Tibial artery (tissue), 4 donors: ENCODE measurements around the gene CELSR1.

Experiments
- DNase-seq, 2 donors: peaks; one replicate each; pipeline ENCODE4 v3.0.0-alpha.2; 2019
- H3K27ac ChIP-seq, 2 donors: fragments of 200-600 bp; sonication (generic) in 1 of 2; 1 replicate in 1 of 2; 2 replicates in 1 of 2; pipeline ENCODE4 v1.5.1; 2018 to 2019; ENCODE audit warnings: mild to moderate bottlenecking in 1 of 2
- H3K27me3 ChIP-seq, 2 donors: fragments of 200-600 bp; sonication (generic) in 1 of 2; one replicate each; pipeline versions ENCODE4 v1.5.1 to v1.6.0; 2016 to 2019
- H3K36me3 ChIP-seq, 3 donors: fragments of 200-600 bp; sonication (generic) in 2 of 3; one replicate each; pipeline ENCODE4 v1.5.1; 2016 to 2019; ENCODE audit warnings: mild to moderate bottlenecking in 2 of 3
- H3K4me1 ChIP-seq, 4 donors: fragments of 200-600 bp; sonication (generic) in 2 of 4; 1 replicate in 3 of 4; 2 replicates in 1 of 4; pipeline ENCODE4 v1.5.1; 2016 to 2019
- H3K4me3 ChIP-seq, 2 donors: fragments of 200-600 bp; sonication (generic) in 1 of 2; 1 replicate in 1 of 2; 2 replicates in 1 of 2; pipeline ENCODE4 v1.5.1; 2018 to 2019; ENCODE audit warnings: mild to moderate bottlenecking in 2 of 2
- H3K9me3 ChIP-seq, 3 donors: fragments of 200-600 bp; sonication (generic) in 1 of 3; one replicate each; pipeline ENCODE4 v1.5.1; 2016 to 2019
- intact Hi-C: fragments of 100-400 bp; cut with DNase I; formaldehyde crosslinking; loops from one replicate; pipeline ENCODE4 v1.15.0; 2023; ENCODE audit warnings: low total_unique reads
- TF ChIP-seq, protein P1 (sequence below), 2 experiments: fragments of 200-600 bp in 1 of 2; fragments of 450-650 bp in 1 of 2; IDR thresholded peaks; one replicate each; pipeline ENCODE4 v1.5.1; 2017 to 2019; ENCODE audit warnings: antibody characterized with exemption in 2 of 2, mild to moderate bottlenecking in 1 of 2, moderate library complexity in 1 of 2

Gene CELSR1

DNA sequence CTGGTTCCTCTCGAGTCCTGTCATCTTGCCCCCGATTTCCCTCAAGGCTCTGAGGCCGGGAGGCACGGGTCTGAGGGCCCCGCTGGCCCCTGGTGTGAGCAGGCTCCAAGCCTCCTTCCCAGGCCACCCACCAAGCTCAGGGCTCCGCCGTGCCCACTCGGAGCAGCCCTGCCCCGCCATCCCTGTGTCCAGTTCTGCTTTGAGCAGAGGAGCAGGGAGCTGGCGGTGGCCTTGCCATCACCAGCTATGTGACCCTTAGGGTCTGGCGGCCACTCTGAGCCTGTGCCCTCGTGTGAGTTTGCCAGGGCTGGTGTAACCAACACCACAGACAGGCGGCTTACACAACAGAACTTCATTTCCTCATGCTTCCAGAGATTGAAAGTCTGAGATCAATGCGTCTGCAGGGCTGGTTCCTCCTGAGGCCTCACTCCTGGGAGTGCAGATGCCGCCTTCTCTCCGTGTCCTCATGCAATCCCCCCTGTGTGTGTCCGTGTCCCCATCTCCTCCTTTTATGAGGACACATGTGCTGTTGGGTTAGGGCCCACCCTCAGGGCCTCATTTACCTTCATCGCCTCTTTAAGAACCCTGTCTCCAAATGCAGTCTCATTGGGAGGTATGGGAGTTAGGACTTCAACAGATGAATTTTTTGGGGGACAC lies 36.5 kb upstream of the CELSR1 start:
- intact Hi-C loops, result no loop called here
- Histone ChIP-seq H3K36me3 (no peaks in the 10 kb centered on the region), H3K9me3 (peaks cover 0 to 6% (median 0%) of the 10 kb centered on the region in 3 donors), H3K27ac (no peak overlapping the region), H3K4me1 (peaks cover 0 to 36% (median 15%) of the 10 kb centered on the region in 4 donors), H3K27me3 (no peaks in the 10 kb centered on the region), H3K4me3 (no peak overlapping the region)
- TF ChIP-seq, protein P1, sequence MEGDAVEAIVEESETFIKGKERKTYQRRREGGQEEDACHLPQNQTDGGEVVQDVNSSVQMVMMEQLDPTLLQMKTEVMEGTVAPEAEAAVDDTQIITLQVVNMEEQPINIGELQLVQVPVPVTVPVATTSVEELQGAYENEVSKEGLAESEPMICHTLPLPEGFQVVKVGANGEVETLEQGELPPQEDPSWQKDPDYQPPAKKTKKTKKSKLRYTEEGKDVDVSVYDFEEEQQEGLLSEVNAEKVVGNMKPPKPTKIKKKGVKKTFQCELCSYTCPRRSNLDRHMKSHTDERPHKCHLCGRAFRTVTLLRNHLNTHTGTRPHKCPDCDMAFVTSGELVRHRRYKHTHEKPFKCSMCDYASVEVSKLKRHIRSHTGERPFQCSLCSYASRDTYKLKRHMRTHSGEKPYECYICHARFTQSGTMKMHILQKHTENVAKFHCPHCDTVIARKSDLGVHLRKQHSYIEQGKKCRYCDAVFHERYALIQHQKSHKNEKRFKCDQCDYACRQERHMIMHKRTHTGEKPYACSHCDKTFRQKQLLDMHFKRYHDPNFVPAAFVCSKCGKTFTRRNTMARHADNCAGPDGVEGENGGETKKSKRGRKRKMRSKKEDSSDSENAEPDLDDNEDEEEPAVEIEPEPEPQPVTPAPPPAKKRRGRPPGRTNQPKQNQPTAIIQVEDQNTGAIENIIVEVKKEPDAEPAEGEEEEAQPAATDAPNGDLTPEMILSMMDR (IDR thresholded peaks at IDR 0.05), result no peak
- DNase-seq, result no peak

DNA sequence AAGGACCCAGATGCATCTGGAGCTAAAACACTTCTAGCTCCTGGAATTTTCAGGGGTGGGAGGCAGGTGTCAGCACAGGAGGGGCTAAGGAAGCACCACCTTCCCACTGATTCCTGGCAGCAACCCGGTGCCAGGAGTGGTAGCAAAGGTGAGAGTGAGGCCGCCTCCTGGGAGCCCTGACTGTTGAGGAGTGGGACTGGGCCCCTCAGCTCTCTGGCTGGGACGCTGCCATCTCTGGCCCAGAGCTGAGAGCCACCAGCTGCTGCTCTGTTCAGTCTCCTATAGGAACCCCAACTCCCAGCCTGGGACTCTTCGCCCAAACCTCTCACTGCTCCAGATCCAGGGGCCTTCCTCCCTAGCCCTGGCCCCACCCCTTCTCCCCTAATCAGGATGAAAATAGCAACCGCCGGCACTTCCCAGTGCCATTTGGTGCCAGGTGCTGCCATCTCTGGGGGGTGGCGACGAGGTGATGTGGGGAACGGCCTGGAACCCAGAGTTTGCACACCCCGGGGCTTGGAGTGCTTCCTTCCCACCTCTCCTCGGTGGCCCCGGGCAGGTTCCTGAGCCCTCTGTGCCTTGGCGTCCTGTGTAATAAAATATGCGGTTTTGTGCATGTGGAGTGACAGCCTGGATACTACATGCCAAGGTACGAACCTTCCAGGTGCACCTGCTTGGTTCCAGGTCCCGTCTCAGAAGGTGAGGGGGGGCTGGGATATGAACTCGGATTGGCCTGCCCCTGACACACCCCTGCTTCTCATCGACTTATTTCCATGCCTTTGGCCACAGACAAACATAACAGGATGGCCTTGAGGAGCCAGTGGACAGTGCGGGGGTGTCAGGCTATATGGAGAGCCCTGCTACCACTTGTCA lies 35.7 kb upstream of the CELSR1 start:
- Histone ChIP-seq H3K4me3 (no peak overlapping the region), H3K27ac (no peak overlapping the region), H3K27me3 (no peaks in the 10 kb centered on the region), H3K4me1 (peaks cover 0 to 29% (median 10%) of the 10 kb centered on the region in 4 donors), H3K9me3 (peaks cover 0 to 6% (median 0%) of the 10 kb centered on the region in 3 donors), H3K36me3 (no peaks in the 10 kb centered on the region)
- no peak for DNase-seq
- TF ChIP-seq, protein P1 (IDR thresholded peaks at IDR 0.05), result no peak
- intact Hi-C loops, result no loop called here

DNA sequence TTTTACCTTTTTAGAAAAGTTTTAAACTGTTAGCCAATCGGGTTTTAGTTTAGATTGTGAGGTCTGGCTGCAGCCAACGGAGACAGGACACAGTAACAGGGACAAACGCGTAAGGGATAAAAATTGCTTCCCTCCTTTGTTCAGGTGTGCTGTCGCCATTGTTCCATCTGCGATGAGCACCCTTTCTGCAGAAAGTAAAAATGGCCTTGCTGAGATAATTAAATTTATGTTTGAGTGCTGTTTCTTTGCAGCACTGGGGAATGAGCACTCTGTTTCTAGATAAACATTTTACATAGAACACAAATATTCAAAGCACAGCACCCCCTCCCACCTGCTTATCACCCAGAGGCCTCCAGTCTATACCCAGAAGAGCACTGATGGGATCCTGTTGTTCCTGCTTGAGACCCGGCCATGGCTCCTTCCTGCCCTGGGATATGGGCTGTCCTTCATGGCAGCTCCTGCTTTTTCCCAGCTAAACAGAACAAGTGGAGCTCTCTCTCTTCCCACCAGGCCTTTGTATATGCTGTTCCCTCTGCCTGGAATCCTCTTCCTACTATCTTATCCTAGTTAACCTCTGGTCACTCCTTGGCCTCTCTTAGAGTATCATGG lies 34.3 kb upstream of the CELSR1 start:
- Histone ChIP-seq H3K27ac (no peak overlapping the region), H3K4me1 (peaks cover 0 to 20% (median 4%) of the 10 kb centered on the region in 4 donors), H3K27me3 (no peaks in the 10 kb centered on the region), H3K36me3 (no peaks in the 10 kb centered on the region), H3K4me3 (no peak overlapping the region), H3K9me3 (peaks cover 0 to 6% (median 0%) of the 10 kb centered on the region in 3 donors)
- intact Hi-C loops, result no loop called here
- TF ChIP-seq, protein P1 (IDR thresholded peaks at IDR 0.05), result no peak
- no peak for DNase-seq

DNA sequence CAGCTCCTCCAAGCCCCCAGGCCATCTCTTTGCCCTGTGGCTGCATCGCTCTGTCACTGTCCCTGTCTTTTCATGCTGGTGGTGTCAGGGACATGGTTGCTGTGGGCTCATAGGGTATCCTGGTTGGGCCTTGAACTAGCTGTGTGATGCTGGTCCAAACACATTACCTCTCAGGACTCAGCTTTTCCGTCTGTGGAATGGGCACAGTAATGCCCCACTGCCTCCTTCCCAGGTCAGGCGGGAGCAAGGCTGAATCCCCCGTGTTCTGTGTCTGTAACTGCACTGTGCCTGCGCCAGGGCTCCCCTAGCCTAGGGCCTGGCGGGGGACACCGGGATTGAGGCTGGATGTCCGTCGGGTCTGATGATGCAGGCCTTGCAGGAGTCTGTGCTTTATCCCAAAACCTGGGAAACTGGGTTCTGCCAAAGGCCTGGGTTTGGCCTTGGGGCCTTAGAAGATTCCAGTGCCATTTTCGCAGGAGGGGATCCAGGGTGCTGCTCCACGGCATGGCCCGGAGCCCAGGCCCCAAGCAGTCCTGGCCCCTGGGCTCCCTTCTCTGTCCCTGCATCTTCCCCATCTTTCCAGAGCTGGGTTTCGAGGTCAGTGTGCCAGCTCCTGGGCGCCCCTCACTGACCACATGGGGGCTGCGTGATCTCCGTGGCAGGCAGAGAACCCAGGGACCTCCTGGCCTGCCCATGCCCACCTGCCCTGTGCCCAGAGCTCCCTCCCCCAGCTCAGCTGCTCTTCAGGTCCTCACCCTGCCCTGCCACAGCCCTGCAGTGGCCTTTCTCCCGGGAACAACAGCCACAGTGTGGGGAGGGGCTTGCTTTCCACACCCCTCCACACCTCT lies 32.7 kb upstream of the CELSR1 start:
- TF ChIP-seq, protein P1 (IDR thresholded peaks at IDR 0.05), result no peak
- H3K4me1 ChIP-seq, result peaks cover 0 to 6% (median 0%) of the 10 kb centered on the region in 4 donors
- no peaks in the 10 kb centered on the region for H3K27me3 ChIP-seq
- intact Hi-C loops, result no loop called here
- H3K36me3 ChIP-seq, result no peaks in the 10 kb centered on the region
- no peak for DNase-seq
- H3K4me3 ChIP-seq, result no peak overlapping the region
- H3K27ac ChIP-seq, result no peak overlapping the region
- peaks cover 0 to 6% (median 0%) of the 10 kb centered on the region in 3 donors for H3K9me3 ChIP-seq
